ENCODE measurements around the gene CYP24A1. TPM values are rescaled to one million over a fixed set of nuclear protein-coding genes. Genes with fewer than 3 reads are reported as not detected.

Gene CYP24A1
- total RNA-seq, 4 donors from 2014 or later: 0.10 to 0.71 (median 0.69) TPM; not detected in 1

- 48 to 67% methylated on average over 2 of the region's 2 CpGs for WGBS, 2 donors
- no peak overlapping the region for H3K4me3 ChIP-seq (ENCODE audit: low read depth, poor library complexity, severe bottlenecking)
- intact Hi-C loops (cut with DNase I; ENCODE audit: low total_unique reads): no loop called here
- no peak for TF ChIP-seq POLR2A (IDR thresholded peaks at IDR 0.05)
- TF ChIP-seq CTCF (IDR thresholded peaks at IDR 0.05): no peak
- DNase-seq (ENCODE audit: low spot score in 2 of 2): no peak
Measured at GRCh38 chr20:54165803-54166202, 8.0 kb downstream of the CYP24A1 start.

- intact Hi-C loops (cut with DNase I; ENCODE audit: low total_unique reads): no loop called here
- 95 to 97% methylated on average over 9 of the region's 9 CpGs for WGBS, 2 donors
- no peak overlapping the region for H3K4me3 ChIP-seq (ENCODE audit: low read depth, poor library complexity, severe bottlenecking)
- no peak for DNase-seq (ENCODE audit: low spot score in 2 of 2)
- TF ChIP-seq CTCF (IDR thresholded peaks at IDR 0.05): no peak
- no peak for TF ChIP-seq POLR2A (IDR thresholded peaks at IDR 0.05)
Measured at GRCh38 chr20:54165014-54165413, 8.8 kb downstream of the CYP24A1 start.

- DNase-seq (ENCODE audit: low spot score in 2 of 2): no peak
- no peak for TF ChIP-seq CTCF (IDR thresholded peaks at IDR 0.05)
- TF ChIP-seq POLR2A (IDR thresholded peaks at IDR 0.05): no peak
- no peak overlapping the region for H3K4me3 ChIP-seq (ENCODE audit: low read depth, poor library complexity, severe bottlenecking)
- intact Hi-C loops (cut with DNase I; ENCODE audit: low total_unique reads): no loop called here
- WGBS, 2 donors: 82 to 92% methylated on average over 5 of the region's 5 CpGs
Measured at GRCh38 chr20:54163402-54163801, 10.4 kb downstream of the CYP24A1 start.

- no peak for DNase-seq (ENCODE audit: low spot score in 2 of 2)
- 60 to 67% methylated on average over 16 of the region's 16 CpGs for WGBS, 2 donors
- intact Hi-C loops (cut with DNase I; ENCODE audit: low total_unique reads): no loop called here
- no peak for TF ChIP-seq CTCF (IDR thresholded peaks at IDR 0.05)
- no peak for TF ChIP-seq POLR2A (IDR thresholded peaks at IDR 0.05)
- no peak overlapping the region for H3K4me3 ChIP-seq (ENCODE audit: low read depth, poor library complexity, severe bottlenecking)
Measured at GRCh38 chr20:54162378-54163009, 11.3 kb downstream of the CYP24A1 start.

GRCh38 chr20:54161821-54162149, 12.0 kb downstream of the CYP24A1 start:
- TF ChIP-seq POLR2A (IDR thresholded peaks at IDR 0.05): no peak
- TF ChIP-seq CTCF (IDR thresholded peaks at IDR 0.05): no peak
- 89 to 93% methylated on average over 4 of the region's 4 CpGs for WGBS, 2 donors
- H3K4me3 ChIP-seq (ENCODE audit: low read depth, poor library complexity, severe bottlenecking): no peak overlapping the region
- intact Hi-C loops (cut with DNase I; ENCODE audit: low total_unique reads): no loop called here
- DNase-seq (ENCODE audit: low spot score in 2 of 2): no peak
